IMR-90 (cell line): ENCODE results near the gene TRIML2. TPM values are rescaled to one million over a fixed set of nuclear protein-coding genes. Genes with fewer than 3 reads are reported as not detected.
A peak's percentile ranks its signal among the peaks of the same experiment; 100 is the strongest.

Experiments
- ATAC-seq: fragments of 200-7000 bp; cut with Tn5 transposase; 2 replicates; pipeline ENCODE4 v1.9.1; 2020; ENCODE audit warnings: low read depth, mild to moderate bottlenecking, moderate library complexity
- BruUV-seq: library from RNA; stranded (reverse); fragments of 400-500 nt; replicated peaks from 2 replicates; lab custom pipeline; 2021; lab: Mats Ljungman, UMichigan
- CTCF ChIA-PET: fragments of 300-600 bp; formaldehyde crosslinking; extraction: SDS; loops from one replicate; lab custom pipeline; 2021; ENCODE audit warnings: antibody characterized with exemption; lab: Yijun Ruan, JAX
- POLR2A ChIA-PET: fragments of 300-600 bp; sonication (Branson Sonifier 250); formaldehyde crosslinking; loops from one replicate; lab custom pipeline; 2022; ENCODE audit warnings: antibody characterized with exemption; ENCODE audit not compliant: unreplicated experiment; lab: Charles Lee
- DNase-seq: peaks from one replicate; pipeline ENCODE4 v3.0.0; 2013
- H2AFZ ChIP-seq: replicated peaks from 2 replicates; pipeline ENCODE3; 2013; ENCODE audit warnings: low read length, mild to moderate bottlenecking; ENCODE audit not compliant: poor library complexity
- H2AK5ac ChIP-seq: 2 replicates; pipeline ENCODE4 v1.6.1; 2013; ENCODE audit warnings: low read depth, low read length, inconsistent platforms
- H2AK9ac ChIP-seq: replicated peaks from 2 replicates; pipeline ENCODE3; 2013; ENCODE audit warnings: mild to moderate bottlenecking, low read depth, low read length, moderate library complexity; ENCODE audit not compliant: poor library complexity
- H2BK120ac ChIP-seq: 2 replicates; pipeline ENCODE4 v1.6.1; 2013; ENCODE audit warnings: low read depth, low read length, inconsistent platforms
- H2BK15ac ChIP-seq: 3 replicates; pipeline ENCODE4 v1.6.1; 2013; ENCODE audit warnings: low read depth, low read length, inconsistent platforms
- H2BK20ac ChIP-seq: 2 replicates; pipeline ENCODE4 v1.6.1; 2013; ENCODE audit warnings: low read depth, mild to moderate bottlenecking, inconsistent platforms, low read length, moderate library complexity
- H2BK5ac ChIP-seq: 2 replicates; pipeline ENCODE4 v1.6.1; 2013; ENCODE audit warnings: mild to moderate bottlenecking, low read depth, low read length, inconsistent platforms; ENCODE audit not compliant: poor library complexity, severe bottlenecking
- H3K14ac ChIP-seq: replicated peaks from 2 replicates; pipeline ENCODE4 v1.6.1; 2013; ENCODE audit warnings: low read depth, low read length, inconsistent platforms
- H3K18ac ChIP-seq: 2 replicates; pipeline ENCODE4 v1.6.1; 2013; ENCODE audit warnings: low read depth, low read length, control low read depth
- H3K23ac ChIP-seq: 2 replicates; pipeline ENCODE4 v1.6.1; 2013; ENCODE audit warnings: low read depth, low read length, inconsistent platforms
- H3K27ac ChIP-seq: 2 replicates; pipeline ENCODE4 v1.5.1; 2013; ENCODE audit warnings: mild to moderate bottlenecking, control low read depth, low read length; ENCODE audit not compliant: insufficient read depth
- H3K27me3 ChIP-seq: 2 replicates; pipeline ENCODE4 v1.6.1; 2013; ENCODE audit warnings: low read length; ENCODE audit not compliant: control insufficient read depth, insufficient read depth
- H3K36me3 ChIP-seq: 2 replicates; pipeline ENCODE4 v1.6.1; 2013; ENCODE audit warnings: low read length, mixed read lengths; ENCODE audit not compliant: control insufficient read depth, insufficient read depth
- H3K4ac ChIP-seq: 2 replicates; pipeline ENCODE4 v1.6.1; 2013; ENCODE audit warnings: low read depth, low read length, inconsistent platforms
- H3K4me1 ChIP-seq: 2 replicates; pipeline ENCODE4 v1.6.1; 2013; ENCODE audit warnings: low read length, mixed read lengths; ENCODE audit not compliant: control insufficient read depth, insufficient read depth
- H3K4me2 ChIP-seq: 2 replicates; pipeline ENCODE4 v1.6.1; 2013; ENCODE audit warnings: low read depth, mild to moderate bottlenecking, control low read depth, low read length, moderate library complexity
- H3K4me3 ChIP-seq: 2 replicates; pipeline ENCODE4 v1.5.1; 2013; ENCODE audit warnings: low read depth, mild to moderate bottlenecking, control low read depth, low read length, moderate library complexity; ENCODE audit not compliant: insufficient read depth
- H3K56ac ChIP-seq: 2 replicates; pipeline ENCODE4 v1.6.1; 2013; ENCODE audit warnings: low read length, inconsistent platforms; ENCODE audit not compliant: insufficient read depth; ENCODE audit errors: extremely low read depth
- H3K79me1 ChIP-seq, 2 experiments: 2 replicates each; pipeline ENCODE4 v1.6.1; 2013; ENCODE audit warnings: low read length in 2 of 2, inconsistent platforms in 1 of 2, low read depth in 1 of 2
- H3K9ac ChIP-seq: 2 replicates; pipeline ENCODE4 v1.6.1; 2013; ENCODE audit warnings: low read depth, low read length, control low read depth
- H3K9me1 ChIP-seq: 2 replicates; pipeline ENCODE4 v1.6.1; 2013; ENCODE audit warnings: low read length, inconsistent platforms; ENCODE audit not compliant: insufficient read depth
- H3K9me3 ChIP-seq: 2 replicates; pipeline ENCODE4 v1.6.1; 2013; ENCODE audit warnings: low read length; ENCODE audit not compliant: control insufficient read depth, insufficient read depth
- H4K20me1 ChIP-seq: 2 replicates; pipeline ENCODE4 v1.6.1; 2013; ENCODE audit warnings: low read length, inconsistent platforms; ENCODE audit not compliant: insufficient read depth
- H4K5ac ChIP-seq: 2 replicates; pipeline ENCODE4 v1.6.1; 2013; ENCODE audit warnings: mild to moderate bottlenecking, low read depth, low read length, control low read depth
- H4K8ac ChIP-seq, 2 experiments: 2 replicates each; pipeline ENCODE4 v1.6.1; 2013; ENCODE audit warnings: low read depth in 2 of 2, low read length in 2 of 2, control low read depth in 1 of 2, inconsistent platforms in 1 of 2
- H4K91ac ChIP-seq: 2 replicates; pipeline ENCODE4 v1.6.1; 2013; ENCODE audit warnings: low read depth, low read length, inconsistent platforms; ENCODE audit not compliant: insufficient read depth
- BHLHE40 ChIP-seq: fragments of 150-350 bp; IDR thresholded peaks from 2 replicates; pipeline ENCODE4 v1.6.1; 2016; ENCODE audit warnings: mild to moderate bottlenecking, low read depth, low read length
- CEBPB ChIP-seq: IDR thresholded peaks from 2 replicates; pipeline ENCODE4 v1.6.1; 2012; ENCODE audit warnings: low read depth, low read length, improper control_type of control experiment
- CHD1 ChIP-seq: IDR thresholded peaks from 2 replicates; pipeline ENCODE4 v1.6.1; 2012; ENCODE audit warnings: low read depth, low read length, improper control_type of control experiment
- CTCF ChIP-seq: conservative IDR thresholded peaks from 2 replicates; pipeline ENCODE4 v1.5.1; 2012; ENCODE audit warnings: mild to moderate bottlenecking, low read depth, low read length, improper control_type of control experiment
- FOS ChIP-seq: fragments of 150-350 bp; IDR thresholded peaks from 2 replicates; pipeline ENCODE4 v1.6.1; 2016; ENCODE audit warnings: low read depth, low read length
- MAFK ChIP-seq: IDR thresholded peaks from 2 replicates; pipeline ENCODE4 v1.6.1; 2012; ENCODE audit warnings: low read depth, low read length, improper control_type of control experiment
- MAZ ChIP-seq: IDR thresholded peaks from 2 replicates; pipeline ENCODE4 v1.6.1; 2012; ENCODE audit warnings: low read depth, mild to moderate bottlenecking, low read length, improper control_type of control experiment, moderate library complexity, borderline replicate concordance
- MXI1 ChIP-seq: IDR thresholded peaks from 2 replicates; pipeline ENCODE4 v1.6.1; 2012; ENCODE audit warnings: low read depth, mild to moderate bottlenecking, low read length, moderate library complexity, borderline replicate concordance
- NFE2L2 ChIP-seq: fragments of 150-350 bp; IDR thresholded peaks from 2 replicates; pipeline ENCODE4 v1.6.1; 2016; ENCODE audit warnings: low read depth, mild to moderate bottlenecking, low read length
- POLR2A ChIP-seq: IDR thresholded peaks from 2 replicates; pipeline ENCODE4 v1.6.1; 2012; ENCODE audit warnings: mild to moderate bottlenecking, low read depth, low read length
- RAD21 ChIP-seq: IDR thresholded peaks from 2 replicates; pipeline ENCODE4 v1.6.1; 2012; ENCODE audit warnings: low read length, improper control_type of control experiment
- RCOR1 ChIP-seq: IDR thresholded peaks from 2 replicates; pipeline ENCODE4 v1.6.1; 2012; ENCODE audit warnings: mild to moderate bottlenecking, low read length, improper control_type of control experiment; ENCODE audit not compliant: insufficient replicate concordance
- RFX5 ChIP-seq: IDR thresholded peaks from 2 replicates; pipeline ENCODE4 v1.8.0; 2012; ENCODE audit warnings: low read depth, mild to moderate bottlenecking, low read length, moderate library complexity
- SMC3 ChIP-seq: fragments of 150-350 bp; IDR thresholded peaks from 2 replicates; pipeline ENCODE4 v1.6.1; 2016; ENCODE audit warnings: low read depth, mild to moderate bottlenecking, antibody characterized with exemption, low read length, moderate library complexity
- WGBS, 2 experiments: methylation state at CpG; one replicate each; pipeline versions ENCODE4 v1.1.5 to v1.1.7; 2013; ENCODE audit warnings: missing lambda C conversion rate in 2 of 2; ENCODE audit not compliant: insufficient read length in 1 of 2; ENCODE audit errors: extremely low coverage in 2 of 2; 5-methylcytosine and 5-hydroxymethylcytosine counted together
- dilution Hi-C: fragments of 300-500 bp; cut with HindIII; formaldehyde crosslinking; loops from one replicate; pipeline ENCODE4 v1.14.3; 2018; ENCODE audit warnings: low sequenced_read_pairs; ENCODE audit not compliant: unreplicated experiment
- in situ Hi-C: fragments of 300-500 bp; cut with MboI; formaldehyde crosslinking; loops from 3 replicates; pipeline ENCODE4 v1.14.3; 2019; ENCODE audit warnings: low sequenced_read_pairs, inconsistent platforms, mixed read lengths
- intact Hi-C: fragments of 100-400 bp; cut with micrococcal nuclease; formaldehyde crosslinking; loops from 2 replicates; pipeline ENCODE4 v1.10.0; 2022
- polyA plus RNA-seq, 3 experiments: library from polyadenylated mRNA; depleted of rRNA; stranded (reverse); fragments of >200 nt; gene quantifications; 2 replicates each; pipeline ENCODE4 v1.2.3, GENCODE V29; 2012; ENCODE audit warnings: low replicate concordance in 1 of 3
- total RNA-seq: library from RNA; depleted of rRNA; stranded (reverse); fragments of >200 nt; gene quantifications from 2 replicates; pipeline ENCODE4 v1.2.3, GENCODE V29; 2012
- TF ChIP-seq, protein P1 (sequence below): fragments of 150-350 bp; IDR thresholded peaks from 2 replicates; pipeline ENCODE4 v1.6.1; 2016; ENCODE audit warnings: low read depth, mild to moderate bottlenecking, low read length, moderate library complexity, borderline replicate concordance
- TF ChIP-seq, protein P2 (sequence below): fragments of 150-350 bp; IDR thresholded peaks from 2 replicates; pipeline ENCODE4 v1.6.1; 2017; ENCODE audit warnings: mild to moderate bottlenecking, antibody characterized with exemption, low read length, low read depth

TRIML2 gene
- total and polyA plus RNA-seq, 2 of the 4 experiments (the other 2 are of a cell fraction), result 0.18 to 0.21 TPM

- no peak within 1 kb of the TSS for H4K5ac ChIP-seq
These were observed 29.7 kb upstream of the TRIML2 start, which contains the start of gene TRIML1 for GRCh38 chr4:188139141-188139540. TSS of gene TRIML1 (plus strand) at chr4:188139441. CDS start at chr4:188139559, 118 bp downstream.

More at GRCh38 chr4:188139141-188139540, 29.7 kb upstream of the TRIML2 start, which contains the start of gene TRIML1:
- ATAC-seq (no peak), DNase-seq (no peak)
- H3K36me3 ChIP-seq, result no peaks in the 10 kb centered on the region
- TF ChIP-seq, protein P1, sequence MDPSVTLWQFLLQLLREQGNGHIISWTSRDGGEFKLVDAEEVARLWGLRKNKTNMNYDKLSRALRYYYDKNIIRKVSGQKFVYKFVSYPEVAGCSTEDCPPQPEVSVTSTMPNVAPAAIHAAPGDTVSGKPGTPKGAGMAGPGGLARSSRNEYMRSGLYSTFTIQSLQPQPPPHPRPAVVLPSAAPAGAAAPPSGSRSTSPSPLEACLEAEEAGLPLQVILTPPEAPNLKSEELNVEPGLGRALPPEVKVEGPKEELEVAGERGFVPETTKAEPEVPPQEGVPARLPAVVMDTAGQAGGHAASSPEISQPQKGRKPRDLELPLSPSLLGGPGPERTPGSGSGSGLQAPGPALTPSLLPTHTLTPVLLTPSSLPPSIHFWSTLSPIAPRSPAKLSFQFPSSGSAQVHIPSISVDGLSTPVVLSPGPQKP, result no peak
- TF ChIP-seq CHD1 (no peak), MXI1 (no peak), MAFK (no peak), SMC3 (no peak), MAZ (no peak), RCOR1 (no peak), POLR2A (no peak), CTCF (no peak), RFX5 (no peak), CEBPB (no peak), RAD21 (no peak), NFE2L2 (no peak), FOS (no peak), BHLHE40 (no peak)
- TF ChIP-seq, protein P2, sequence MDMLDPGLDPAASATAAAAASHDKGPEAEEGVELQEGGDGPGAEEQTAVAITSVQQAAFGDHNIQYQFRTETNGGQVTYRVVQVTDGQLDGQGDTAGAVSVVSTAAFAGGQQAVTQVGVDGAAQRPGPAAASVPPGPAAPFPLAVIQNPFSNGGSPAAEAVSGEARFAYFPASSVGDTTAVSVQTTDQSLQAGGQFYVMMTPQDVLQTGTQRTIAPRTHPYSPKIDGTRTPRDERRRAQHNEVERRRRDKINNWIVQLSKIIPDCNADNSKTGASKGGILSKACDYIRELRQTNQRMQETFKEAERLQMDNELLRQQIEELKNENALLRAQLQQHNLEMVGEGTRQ, result no peak
- no peaks in the 10 kb centered on the region for H4K20me1 ChIP-seq
- H3K27me3 ChIP-seq, result no peaks in the 10 kb centered on the region
- no CpG with 5 or more reads among the region's 3 CpGs for WGBS, 2 experiments
- H3K9me1 ChIP-seq, result no peaks in the 10 kb centered on the region
- H3K9ac ChIP-seq, result no peak within 1 kb of the TSS
- no peak within 1 kb of the TSS for H3K4me2 ChIP-seq
- H3K56ac ChIP-seq, result no peak within 1 kb of the TSS
- H3K4me1 ChIP-seq, result no peaks in the 10 kb centered on the region
- intact Hi-C loops (no loop called here), dilution Hi-C loops (no loop called here), in situ Hi-C loops (no loop called here)
- H2BK20ac ChIP-seq, result no peak within 1 kb of the TSS; the same call in 1 of the 2 replicates
- no peak within 1 kb of the TSS for H3K18ac ChIP-seq
- H3K4me3 ChIP-seq, result no peak within 1 kb of the TSS
- H2AK9ac ChIP-seq, result peak within 1 kb of the TSS; percentile 53
- no peak within 1 kb of the TSS for H2BK5ac ChIP-seq
- no peak within 1 kb of the TSS for H3K23ac ChIP-seq
- H2AFZ ChIP-seq, result peak within 1 kb of the TSS; percentile 86
- no peaks in the 10 kb centered on the region for H3K9me3 ChIP-seq
- H2AK5ac ChIP-seq, result no peak within 1 kb of the TSS
- H2BK120ac ChIP-seq, result no peak within 1 kb of the TSS
- no peaks in the 10 kb centered on the region for H3K79me1 ChIP-seq
- H3K4ac ChIP-seq, result no peak within 1 kb of the TSS
- no peak within 1 kb of the TSS for H4K8ac ChIP-seq
- no peak within 1 kb of the TSS for H4K91ac ChIP-seq
- H3K27ac ChIP-seq, result no peak within 1 kb of the TSS
- ChIA-PET POLR2A (no interaction called here), CTCF (no interaction called here)
- H3K14ac ChIP-seq, result peak within 1 kb of the TSS; percentile 51; the same call in 1 of the 2 replicates
- no TSS peak for BruUV-seq
- no peak within 1 kb of the TSS for H2BK15ac ChIP-seq
